K562 (cell line): Measurements from ENCODE around the gene SRL. TPM values are rescaled to one million over a fixed set of nuclear protein-coding genes. Genes with fewer than 3 reads are reported as not detected.

Experiments
- ATF1 ChIP-seq, 2 experiments: fragments of 450-650 bp in 1 of 2; IDR thresholded peaks; 2 replicates each; pipeline ENCODE4 v1.6.1; 2016; ENCODE audit warnings: missing compliant biosample characterization in 1 of 2, missing genetic modification characterization in 1 of 2
- CBX2 ChIP-seq: fragments of 200-600 bp; sonication (generic); IDR thresholded peaks from one replicate; pipeline ENCODE4 v1.6.1; 2012; ENCODE audit warnings: mild to moderate bottlenecking, low read length, inconsistent platforms; ENCODE audit not compliant: insufficient read depth, poor library complexity, severe bottlenecking
- HDAC8 ChIP-seq: fragments of 450-650 bp; IDR thresholded peaks from 2 replicates; pipeline ENCODE4 v1.6.1; 2016; ENCODE audit warnings: mild to moderate bottlenecking, missing genetic modification characterization, moderate library complexity, missing compliant biosample characterization
- IRF2 ChIP-seq: sonication (generic); formaldehyde crosslinking; IDR thresholded peaks from 2 replicates; pipeline ENCODE4 v1.8.1; 2022; ENCODE audit warnings: mild to moderate bottlenecking, missing genetic modification reagents
- MAFK ChIP-seq: IDR thresholded peaks from 2 replicates; pipeline ENCODE4 v1.6.1; 2011; ENCODE audit warnings: low read length, improper control_type of control experiment
- MAZ ChIP-seq, 2 experiments: fragments of 450-650 bp in 1 of 2; sonication (generic) in 1 of 2; formaldehyde crosslinking; IDR thresholded peaks in 1 of 2; conservative IDR thresholded peaks in 1 of 2; 2 replicates each; pipeline versions ENCODE4 v1.4.0 to v1.5.0; 2020; ENCODE audit warnings: mild to moderate bottlenecking in 1 of 2, missing genetic modification reagents in 1 of 2
- MECOM ChIP-seq: fragments of 250-450 bp; sonication (Bioruptor Pico); IDR thresholded peaks from 2 replicates; pipeline ENCODE4 v1.8.0; 2022; ENCODE audit warnings: inconsistent platforms
- NR4A1 ChIP-seq, 2 experiments: fragments of 250-450 bp in 1 of 2; fragments of 450-650 bp in 1 of 2; sonication (Bioruptor Pico) in 1 of 2; IDR thresholded peaks; 2 replicates each; pipeline versions ENCODE4 v1.4.0 to v1.6.1; 2016 to 2020; ENCODE audit warnings: mild to moderate bottlenecking in 2 of 2, missing compliant biosample characterization in 1 of 2, missing genetic modification characterization in 1 of 2, moderate library complexity in 1 of 2
- RUNX1 ChIP-seq: sonication (generic); IDR thresholded peaks from 2 replicates; pipeline ENCODE4 v1.6.1; 2016; ENCODE audit warnings: antibody characterized with exemption, low read depth
- SAP30 ChIP-seq: fragments of 200-600 bp; sonication (generic); IDR thresholded peaks from 2 replicates; pipeline ENCODE4 v1.6.1; 2012; ENCODE audit warnings: borderline replicate concordance, low read depth, mild to moderate bottlenecking, moderate library complexity, low read length, control low read depth, inconsistent platforms; ENCODE audit not compliant: insufficient read depth, poor library complexity, severe bottlenecking
- SPI1 ChIP-seq: IDR thresholded peaks from 2 replicates; pipeline ENCODE4 v1.6.1; 2011; ENCODE audit warnings: low read depth, low read length, control low read depth, borderline replicate concordance
- ZBTB1 ChIP-seq: sonication (generic); formaldehyde crosslinking; IDR thresholded peaks from 2 replicates; pipeline ENCODE4 v1.8.1; 2023; ENCODE audit warnings: missing genetic modification reagents, low read depth, mild to moderate bottlenecking, borderline replicate concordance
- ZFPM2 ChIP-seq: fragments of 250-450 bp; sonication (Bioruptor Pico); IDR thresholded peaks from 2 replicates; pipeline ENCODE4 v1.5.1; 2022; ENCODE audit warnings: mild to moderate bottlenecking
- ZNF197 ChIP-seq: fragments of 200-800 bp; sonication (Bioruptor generic); IDR thresholded peaks from 2 replicates; pipeline ENCODE4 v1.6.1; 2016; ENCODE audit warnings: low read depth, missing genetic modification characterization, missing compliant biosample characterization
- polyA plus RNA-seq, 8 experiments: library from polyadenylated mRNA; depleted of rRNA in 4 of 8; stranded (reverse) in 5 of 8; unstranded in 3 of 8; fragments of >200 nt; fragmentation: Nextera tagmentation in 2 of 8; fragmentation: Illumina TruSeq in 1 of 8; extraction: Ambion mirVana in 2 of 8; extraction: Trizol in 1 of 8; gene quantifications; 2 replicates each; pipeline versions ENCODE4 v1.2.1 to v1.2.3, GENCODE V29; 2011 to 2014; ENCODE audit warnings: inconsistent platforms in 1 of 8, missing spikeins in 1 of 8
- total RNA-seq, 7 experiments: library from RNA; depleted of rRNA in 6 of 7; stranded (reverse); fragments of >200 nt in 6 of 7; fragmentation: Illumina TruSeq in 2 of 7; extraction: Trizol in 2 of 7; gene quantifications; 2 replicates each; pipeline versions ENCODE4 v1.2.1 to v1.2.3, GENCODE V29; 2011 to 2021; ENCODE audit warnings: low replicate concordance in 1 of 7
- TF ChIP-seq, protein P1 (sequence below): fragments of 250-450 bp; sonication (Bioruptor Pico); IDR thresholded peaks from 2 replicates; pipeline ENCODE4 v1.4.0; 2020; ENCODE audit warnings: mild to moderate bottlenecking
- TF ChIP-seq, protein P2 (sequence below): fragments of 450-650 bp; formaldehyde crosslinking; conservative IDR thresholded peaks from 2 replicates; pipeline ENCODE4 v1.4.0; 2022; ENCODE audit warnings: mild to moderate bottlenecking, missing genetic modification characterization
- TF ChIP-seq, protein P3 (sequence below): fragments of 250-450 bp; sonication (Bioruptor Pico); IDR thresholded peaks from 2 replicates; pipeline ENCODE4 v1.8.0; 2022; ENCODE audit warnings: moderate library complexity, mild to moderate bottlenecking, inconsistent platforms
- TF ChIP-seq, protein P4 (sequence below): fragments of 450-650 bp; IDR thresholded peaks from 2 replicates; pipeline ENCODE4 v1.6.1; 2018; ENCODE audit warnings: mild to moderate bottlenecking, low read depth; ENCODE audit not compliant: partially characterized antibody

SRL gene
- total and polyA plus RNA-seq, 9 of the 15 experiments (the other 6 are each of a cell fraction or from before 2014, with no cell fraction given), result 0.01 TPM; not detected in 8

DNA sequence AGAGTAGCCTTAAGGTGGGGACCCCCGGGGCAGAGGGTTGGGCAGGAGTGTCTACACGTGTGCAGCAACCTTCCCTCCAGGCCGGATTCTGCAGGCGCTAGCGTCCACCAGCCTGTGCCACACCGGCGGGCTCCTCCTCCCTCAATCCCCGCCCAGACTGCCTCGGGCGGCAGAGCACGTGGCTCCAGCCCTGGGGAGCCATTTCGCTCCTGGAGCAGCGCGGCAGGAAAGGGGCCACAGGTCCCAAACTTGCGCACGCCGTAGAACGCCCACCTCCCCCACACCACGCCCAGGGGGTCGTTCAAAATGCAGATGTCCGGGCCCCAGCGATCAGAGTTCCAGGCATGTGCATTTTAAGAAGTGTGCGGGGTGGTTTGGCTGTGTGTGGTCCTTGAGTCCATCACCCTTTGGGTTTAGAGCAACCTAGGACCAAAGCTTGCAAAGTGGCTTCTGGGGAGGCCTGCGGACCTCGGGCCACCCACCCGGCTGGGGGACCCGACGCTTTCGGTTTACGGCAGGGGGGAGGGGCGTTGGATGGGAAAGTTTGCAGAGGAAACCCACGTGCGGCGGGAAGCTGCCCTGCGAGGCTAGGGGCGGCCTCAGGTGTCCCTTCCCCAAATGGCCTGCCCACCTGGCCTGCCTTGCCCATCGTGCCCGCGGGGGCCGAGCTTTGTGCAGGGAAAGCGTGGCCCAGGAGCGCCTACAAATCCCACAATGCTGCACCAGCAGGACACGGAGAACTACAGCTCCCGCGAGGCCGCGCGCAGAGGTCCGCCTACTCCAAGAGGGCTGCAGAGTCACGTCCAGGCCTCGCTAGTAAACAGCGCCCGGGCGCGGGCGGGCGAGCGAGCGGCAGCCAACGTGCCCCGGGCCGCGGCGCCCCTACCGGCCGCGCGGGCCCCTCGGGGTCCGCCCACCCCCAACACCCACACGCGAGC is 29.6 kb upstream of the SRL start (continued):
- TF ChIP-seq, protein P1, sequence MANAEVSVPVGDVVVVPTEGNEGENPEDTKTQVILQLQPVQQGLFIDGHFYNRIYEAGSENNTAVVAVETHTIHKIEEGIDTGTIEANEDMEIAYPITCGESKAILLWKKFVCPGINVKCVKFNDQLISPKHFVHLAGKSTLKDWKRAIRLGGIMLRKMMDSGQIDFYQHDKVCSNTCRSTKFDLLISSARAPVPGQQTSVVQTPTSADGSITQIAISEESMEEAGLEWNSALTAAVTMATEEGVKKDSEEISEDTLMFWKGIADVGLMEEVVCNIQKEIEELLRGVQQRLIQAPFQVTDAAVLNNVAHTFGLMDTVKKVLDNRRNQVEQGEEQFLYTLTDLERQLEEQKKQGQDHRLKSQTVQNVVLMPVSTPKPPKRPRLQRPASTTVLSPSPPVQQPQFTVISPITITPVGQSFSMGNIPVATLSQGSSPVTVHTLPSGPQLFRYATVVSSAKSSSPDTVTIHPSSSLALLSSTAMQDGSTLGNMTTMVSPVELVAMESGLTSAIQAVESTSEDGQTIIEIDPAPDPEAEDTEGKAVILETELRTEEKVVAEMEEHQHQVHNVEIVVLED (CRISPR knock-in tag), result peak; percentile 76
- TF ChIP-seq MAZ (CRISPR knock-in tag; conservative IDR thresholded peaks at IDR 0.05 in 1 of 2, IDR thresholded peaks at IDR 0.05 in 1 of 2) (peak; percentile 38 to 42; a peak in 3 of 4 replicates), ZBTB1 (CRISPR knock-in tag) (peak; percentile 63; the same call in 1 of the 2 replicates), ATF1 (CRISPR knock-in tag; IDR thresholded peaks at IDR 0.05) (no peak), ATF1 (tag; IDR thresholded peaks at IDR 0.05) (peak; percentile 72), HDAC8 (tag) (no peak; the same call in 1 of the 2 replicates), MAFK (peak; percentile 39; the same call in 1 of the 2 replicates), RUNX1 (no peak), MECOM (CRISPR knock-in tag) (0 out of 2 replicates have a peak, but pooled peaks have one; percentile 48), CBX2 (no peak), SPI1 (no peak), ZNF197 (CRISPR knock-in tag) (0 out of 2 replicates have a peak, but pooled peaks have one; percentile 26), SAP30 (peak; percentile 87), NR4A1 (CRISPR knock-in tag; IDR thresholded peaks at IDR 0.05) (no peak), NR4A1 (tag; IDR thresholded peaks at IDR 0.05) (peak; percentile 50; the same call in 1 of the 2 replicates), ZFPM2 (CRISPR knock-in tag) (no peak), IRF2 (CRISPR knock-in tag) (peak; percentile 78; the same call in 1 of the 2 replicates)
- TF ChIP-seq, protein P2, sequence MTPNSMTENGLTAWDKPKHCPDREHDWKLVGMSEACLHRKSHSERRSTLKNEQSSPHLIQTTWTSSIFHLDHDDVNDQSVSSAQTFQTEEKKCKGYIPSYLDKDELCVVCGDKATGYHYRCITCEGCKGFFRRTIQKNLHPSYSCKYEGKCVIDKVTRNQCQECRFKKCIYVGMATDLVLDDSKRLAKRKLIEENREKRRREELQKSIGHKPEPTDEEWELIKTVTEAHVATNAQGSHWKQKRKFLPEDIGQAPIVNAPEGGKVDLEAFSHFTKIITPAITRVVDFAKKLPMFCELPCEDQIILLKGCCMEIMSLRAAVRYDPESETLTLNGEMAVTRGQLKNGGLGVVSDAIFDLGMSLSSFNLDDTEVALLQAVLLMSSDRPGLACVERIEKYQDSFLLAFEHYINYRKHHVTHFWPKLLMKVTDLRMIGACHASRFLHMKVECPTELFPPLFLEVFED (CRISPR knock-in tag), result no peak
- TF ChIP-seq, protein P3, sequence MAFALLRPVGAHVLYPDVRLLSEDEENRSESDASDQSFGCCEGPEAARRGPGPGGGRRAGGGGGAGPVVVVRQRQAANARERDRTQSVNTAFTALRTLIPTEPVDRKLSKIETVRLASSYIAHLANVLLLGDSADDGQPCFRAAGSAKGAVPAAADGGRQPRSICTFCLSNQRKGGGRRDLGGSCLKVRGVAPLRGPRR (CRISPR knock-in tag), result 0 out of 2 replicates have a peak, but pooled peaks have one; percentile 3
- TF ChIP-seq, protein P4, sequence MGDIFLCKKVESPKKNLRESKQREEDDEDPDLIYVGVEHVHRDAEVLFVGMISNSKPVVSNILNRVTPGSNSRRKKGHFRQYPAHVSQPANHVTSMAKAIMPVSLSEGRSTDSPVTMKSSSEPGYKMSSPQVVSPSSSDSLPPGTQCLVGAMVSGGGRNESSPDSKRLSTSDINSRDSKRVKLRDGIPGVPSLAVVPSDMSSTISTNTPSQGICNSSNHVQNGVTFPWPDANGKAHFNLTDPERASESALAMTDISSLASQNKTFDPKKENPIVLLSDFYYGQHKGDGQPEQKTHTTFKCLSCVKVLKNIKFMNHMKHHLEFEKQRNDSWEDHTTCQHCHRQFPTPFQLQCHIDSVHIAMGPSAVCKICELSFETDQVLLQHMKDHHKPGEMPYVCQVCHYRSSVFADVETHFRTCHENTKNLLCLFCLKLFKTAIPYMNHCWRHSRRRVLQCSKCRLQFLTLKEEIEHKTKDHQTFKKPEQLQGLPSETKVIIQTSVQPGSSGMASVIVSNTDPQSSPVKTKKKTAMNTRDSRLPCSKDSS, result no peak
